PC-3 (cell line): ENCODE results near the gene AFF4.

Experiments
- EZH2 ChIP-seq: fragments of 300-600 bp; sonication (generic); IDR thresholded peaks from one replicate; pipeline ENCODE4 v1.6.1; 2017; ENCODE audit warnings: antibody characterized with exemption, mild to moderate bottlenecking, low read length; ENCODE audit not compliant: unreplicated experiment
- TF ChIP-seq, protein P1 (sequence below): fragments of 300-600 bp; sonication (generic); conservative IDR thresholded peaks from 2 replicates; pipeline ENCODE4 v1.5.1; 2017; ENCODE audit warnings: antibody characterized with exemption, low read depth, mild to moderate bottlenecking, low read length

DNA sequence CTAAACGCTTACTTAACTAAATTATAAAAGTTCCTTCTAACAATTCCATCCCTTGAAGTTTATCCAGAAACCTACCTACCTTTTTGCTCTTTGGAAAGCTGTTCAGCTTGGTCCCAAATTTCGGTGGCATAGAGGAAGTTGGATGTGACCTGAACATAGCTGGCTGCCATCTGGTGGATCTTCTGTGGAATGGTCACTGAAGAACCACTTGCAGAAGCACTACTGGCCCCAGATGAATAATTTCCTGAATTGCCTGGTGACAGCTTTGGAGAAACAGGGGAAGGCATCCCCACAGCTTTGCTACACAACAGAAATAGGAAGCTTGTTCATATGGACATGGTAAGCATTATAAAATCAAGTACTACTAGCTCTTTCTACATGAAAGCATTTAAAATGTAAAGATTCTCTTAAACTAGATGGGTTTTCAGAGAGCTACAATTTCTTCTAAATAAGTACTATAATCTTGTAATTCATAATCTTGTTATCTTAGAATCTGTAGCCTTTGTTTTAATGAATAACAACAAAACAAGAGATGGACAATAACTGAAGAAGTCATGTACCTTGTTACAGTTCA is 80.1 kb downstream of the AFF4 start:
- TF ChIP-seq, protein P1, sequence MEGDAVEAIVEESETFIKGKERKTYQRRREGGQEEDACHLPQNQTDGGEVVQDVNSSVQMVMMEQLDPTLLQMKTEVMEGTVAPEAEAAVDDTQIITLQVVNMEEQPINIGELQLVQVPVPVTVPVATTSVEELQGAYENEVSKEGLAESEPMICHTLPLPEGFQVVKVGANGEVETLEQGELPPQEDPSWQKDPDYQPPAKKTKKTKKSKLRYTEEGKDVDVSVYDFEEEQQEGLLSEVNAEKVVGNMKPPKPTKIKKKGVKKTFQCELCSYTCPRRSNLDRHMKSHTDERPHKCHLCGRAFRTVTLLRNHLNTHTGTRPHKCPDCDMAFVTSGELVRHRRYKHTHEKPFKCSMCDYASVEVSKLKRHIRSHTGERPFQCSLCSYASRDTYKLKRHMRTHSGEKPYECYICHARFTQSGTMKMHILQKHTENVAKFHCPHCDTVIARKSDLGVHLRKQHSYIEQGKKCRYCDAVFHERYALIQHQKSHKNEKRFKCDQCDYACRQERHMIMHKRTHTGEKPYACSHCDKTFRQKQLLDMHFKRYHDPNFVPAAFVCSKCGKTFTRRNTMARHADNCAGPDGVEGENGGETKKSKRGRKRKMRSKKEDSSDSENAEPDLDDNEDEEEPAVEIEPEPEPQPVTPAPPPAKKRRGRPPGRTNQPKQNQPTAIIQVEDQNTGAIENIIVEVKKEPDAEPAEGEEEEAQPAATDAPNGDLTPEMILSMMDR = peak; percentile 67
- no peak for TF ChIP-seq EZH2
